Astrocyte of the cerebellum (primary cell): ENCODE results near the gene CREBBP.

ENCODE experiments used
- DNase-seq: peaks from one replicate; pipeline ENCODE4 v3.0.0-alpha.2; 2011; ENCODE audit warnings: low read depth
- H3K4me3 ChIP-seq: 2 replicates; pipeline ENCODE4 v1.5.1; 2011; ENCODE audit warnings: mild to moderate bottlenecking, low read depth, low read length, moderate library complexity
- CTCF ChIP-seq: IDR thresholded peaks from 2 replicates; pipeline ENCODE4 v1.5.1; 2012; ENCODE audit warnings: low read length, low read depth, moderate library complexity, mild to moderate bottlenecking; ENCODE audit errors: missing control alignments
- in situ Hi-C: cut with HindIII; loops from 2 replicates; pipeline ENCODE4 v1.10.0; 2017; ENCODE audit warnings: low sequenced_read_pairs

CREBBP gene

GRCh38 chr16:3792472-3793012 is 88.0 kb downstream of the CREBBP start:
- no peak for TF ChIP-seq CTCF
- DNase-seq: no peak
- H3K4me3 ChIP-seq: no peak overlapping the region
- in situ Hi-C loops: no loop called here

GRCh38 chr16:3791701-3792100 is 88.8 kb downstream of the CREBBP start:
- DNase-seq: no peak
- TF ChIP-seq CTCF: no peak
- H3K4me3 ChIP-seq: no peak overlapping the region
- in situ Hi-C loops: no loop called here

GRCh38 chr16:3789375-3790099 is 91.0 kb downstream of the CREBBP start:
- H3K4me3 ChIP-seq: no peak overlapping the region
- TF ChIP-seq CTCF: no peak
- in situ Hi-C loops: no loop called here
- DNase-seq: no peak

GRCh38 chr16:3788711-3789374 is 91.7 kb downstream of the CREBBP start:
- in situ Hi-C loops: no loop called here

GRCh38 chr16:3787924-3788661 is 92.4 kb downstream of the CREBBP start:
- DNase-seq: no peak
- in situ Hi-C loops: no loop called here
- H3K4me3 ChIP-seq: no peak overlapping the region
- TF ChIP-seq CTCF: no peak

More at GRCh38 chr16:3788711-3789374, 91.7 kb downstream of the CREBBP start:
- no peak for TF ChIP-seq CTCF
- no peak overlapping the region for H3K4me3 ChIP-seq
- no peak for DNase-seq

- DNase-seq: no peak
- TF ChIP-seq CTCF: no peak
- in situ Hi-C loops: no loop called here
- no peak overlapping the region for H3K4me3 ChIP-seq
Measured at GRCh38 chr16:3785413-3785812, 95.1 kb downstream of the CREBBP start.
